Fibroblast of lung (primary cell): Measurements from ENCODE around the gene PTPRM. TPM values are rescaled to one million over a fixed set of nuclear protein-coding genes. Genes with fewer than 3 reads are reported as not detected.

Source experiments
- DNase-seq, 2 donors: peaks; one replicate each; pipeline versions ENCODE4 v3.0.0 to v3.0.0-alpha.2; 2010; ENCODE audit warnings: low read depth in 2 of 2
- H2AFZ ChIP-seq: 2 replicates; pipeline ENCODE4 v1.5.1; 2012; ENCODE audit warnings: low read length, control low read depth, inconsistent platforms
- H3K27ac ChIP-seq: 2 replicates; pipeline ENCODE4 v1.5.1; 2011; ENCODE audit warnings: low read length, control low read depth; ENCODE audit not compliant: insufficient read depth
- H3K27me3 ChIP-seq: 2 replicates; pipeline ENCODE4 v1.5.1; 2011; ENCODE audit warnings: mild to moderate bottlenecking, low read length; ENCODE audit not compliant: control insufficient read depth, insufficient read depth
- H3K36me3 ChIP-seq: 2 replicates; pipeline ENCODE4 v1.5.1; 2011; ENCODE audit warnings: low read length; ENCODE audit not compliant: control insufficient read depth, insufficient read depth
- H3K4me1 ChIP-seq: 2 replicates; pipeline ENCODE4 v1.5.1; 2011; ENCODE audit warnings: low read length; ENCODE audit not compliant: control insufficient read depth, insufficient read depth; ENCODE audit errors: extremely low read depth
- H3K4me2 ChIP-seq: 2 replicates; pipeline ENCODE4 v1.5.1; 2011; ENCODE audit warnings: low read length, control low read depth; ENCODE audit not compliant: insufficient read depth; ENCODE audit errors: extremely low read depth
- H3K4me3 ChIP-seq, 4 experiments: fragments of 200-600 bp in 1 of 4; sonication (generic) in 1 of 4; replicated peaks in 1 of 4; 2 replicates each; pipeline ENCODE4 v1.5.1; 2011 to 2016; ENCODE audit warnings: low read length in 4 of 4, low read depth in 3 of 4, mild to moderate bottlenecking in 3 of 4, control low read depth in 2 of 4, inconsistent platforms in 1 of 4, mixed read lengths in 1 of 4; ENCODE audit not compliant: insufficient read depth in 1 of 4; ENCODE audit errors: control extremely low read depth in 1 of 4
- H3K79me2 ChIP-seq: 2 replicates; pipeline ENCODE4 v1.5.1; 2012; ENCODE audit warnings: mild to moderate bottlenecking, low read length, inconsistent platforms; ENCODE audit not compliant: control insufficient read depth, insufficient read depth
- H3K9ac ChIP-seq: 2 replicates; pipeline ENCODE4 v1.5.1; 2011; ENCODE audit warnings: mild to moderate bottlenecking, low read length, control low read depth; ENCODE audit not compliant: insufficient read depth
- H3K9me3 ChIP-seq: 2 replicates; pipeline ENCODE4 v1.5.1; 2012; ENCODE audit warnings: low read depth, low read length; ENCODE audit not compliant: control insufficient read depth, insufficient read depth
- H4K20me1 ChIP-seq: 2 replicates; pipeline ENCODE4 v1.5.1; 2011; ENCODE audit warnings: low read length; ENCODE audit not compliant: control insufficient read depth, insufficient read depth; ENCODE audit errors: extremely low read depth
- EZH2 ChIP-seq: IDR thresholded peaks from 2 replicates; pipeline ENCODE4 v1.5.1; 2012; ENCODE audit warnings: low read length, control low read depth, mild to moderate bottlenecking; ENCODE audit errors: missing control alignments
- polyA plus RNA-seq, 2 donors: library from polyadenylated mRNA; depleted of rRNA in 1 of 2; stranded (reverse) in 1 of 2; unstranded in 1 of 2; fragments of >200 nt; gene quantifications; 2 replicates each; pipeline ENCODE4 v1.2.1, GENCODE V29; 2011 to 2012; ENCODE audit warnings: missing spikeins in 1 of 2
- total RNA-seq: library from RNA; depleted of rRNA; stranded (reverse); fragments of >200 nt; gene quantifications from 2 replicates; pipeline ENCODE4 v1.2.1, GENCODE V29; 2014
- TF ChIP-seq, protein P1 (sequence below), 2 donors: IDR thresholded peaks in 1 of 2; conservative IDR thresholded peaks in 1 of 2; 1 replicate in 1 of 2; 2 replicates in 1 of 2; pipeline ENCODE4 v1.5.1; 2011 to 2012; ENCODE audit warnings: low read length in 2 of 2, control low read depth in 1 of 2, inconsistent platforms in 1 of 2, low read depth in 1 of 2, mild to moderate bottlenecking in 1 of 2

Gene PTPRM
- total and polyA plus RNA-seq, 2 donors (not counting 1 experiment from before 2014, with no cell fraction given), result 86.6 to 87.0 TPM

DNA sequence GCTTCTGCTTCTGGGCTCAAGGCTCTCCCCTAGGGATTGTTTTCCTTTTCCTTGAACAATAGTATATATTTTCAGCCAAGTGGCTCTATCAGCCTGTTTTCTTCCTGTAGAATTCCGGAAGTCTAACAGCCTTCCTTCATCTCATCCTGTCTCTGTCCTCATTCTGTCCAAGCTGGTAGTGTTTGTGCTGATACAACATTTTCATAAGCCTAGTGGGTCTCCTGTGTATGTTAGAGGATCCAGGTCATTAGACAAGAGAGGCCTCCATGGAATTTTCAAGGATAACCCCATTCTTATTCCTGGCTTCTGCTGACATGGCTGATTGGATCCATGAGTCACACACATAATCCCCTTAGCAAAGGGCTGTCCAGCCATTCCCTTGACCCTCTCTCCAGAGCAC, 467.6 kb downstream of the PTPRM start:
- Histone ChIP-seq H3K27ac (no peak overlapping the region), H3K27me3 (no peaks in the 10 kb centered on the region), H3K4me2 (no peak overlapping the region), H3K4me1 (no peaks in the 10 kb centered on the region), H3K79me2 (no peaks in the 10 kb centered on the region), H2AFZ (no peak overlapping the region), H3K9ac (no peak overlapping the region), H4K20me1 (no peaks in the 10 kb centered on the region), H3K9me3 (no peaks in the 10 kb centered on the region), H3K4me3 (no peak overlapping the region), H3K36me3 (no peaks in the 10 kb centered on the region)
- TF ChIP-seq, protein P1, sequence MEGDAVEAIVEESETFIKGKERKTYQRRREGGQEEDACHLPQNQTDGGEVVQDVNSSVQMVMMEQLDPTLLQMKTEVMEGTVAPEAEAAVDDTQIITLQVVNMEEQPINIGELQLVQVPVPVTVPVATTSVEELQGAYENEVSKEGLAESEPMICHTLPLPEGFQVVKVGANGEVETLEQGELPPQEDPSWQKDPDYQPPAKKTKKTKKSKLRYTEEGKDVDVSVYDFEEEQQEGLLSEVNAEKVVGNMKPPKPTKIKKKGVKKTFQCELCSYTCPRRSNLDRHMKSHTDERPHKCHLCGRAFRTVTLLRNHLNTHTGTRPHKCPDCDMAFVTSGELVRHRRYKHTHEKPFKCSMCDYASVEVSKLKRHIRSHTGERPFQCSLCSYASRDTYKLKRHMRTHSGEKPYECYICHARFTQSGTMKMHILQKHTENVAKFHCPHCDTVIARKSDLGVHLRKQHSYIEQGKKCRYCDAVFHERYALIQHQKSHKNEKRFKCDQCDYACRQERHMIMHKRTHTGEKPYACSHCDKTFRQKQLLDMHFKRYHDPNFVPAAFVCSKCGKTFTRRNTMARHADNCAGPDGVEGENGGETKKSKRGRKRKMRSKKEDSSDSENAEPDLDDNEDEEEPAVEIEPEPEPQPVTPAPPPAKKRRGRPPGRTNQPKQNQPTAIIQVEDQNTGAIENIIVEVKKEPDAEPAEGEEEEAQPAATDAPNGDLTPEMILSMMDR (conservative IDR thresholded peaks at IDR 0.05 in 1 of 2, IDR thresholded peaks at IDR 0.05 in 1 of 2; ENCODE audit: low read depth in 1 of 2, low read length in 2 of 2), result no peak
- TF ChIP-seq EZH2, result no peak
- no peak for DNase-seq

- H3K9ac ChIP-seq, result no peak overlapping the region
- H3K9me3 ChIP-seq, result no peaks in the 10 kb centered on the region
Measured at GRCh38 chr18:8036551-8036950, 469.4 kb downstream of the PTPRM start.

GRCh38 chr18:8037296-8037695, 470.2 kb downstream of the PTPRM start:
- no peaks in the 10 kb centered on the region for H3K79me2 ChIP-seq
- no peak overlapping the region for H3K4me2 ChIP-seq
- H3K9me3 ChIP-seq, result no peaks in the 10 kb centered on the region
- no peaks in the 10 kb centered on the region for H4K20me1 ChIP-seq
- no peaks in the 10 kb centered on the region for H3K36me3 ChIP-seq
- no peak overlapping the region for H2AFZ ChIP-seq
- DNase-seq, result no peak
- H3K4me1 ChIP-seq, result no peaks in the 10 kb centered on the region
- H3K9ac ChIP-seq, result no peak overlapping the region
- no peak overlapping the region for H3K4me3 ChIP-seq
- no peaks in the 10 kb centered on the region for H3K27me3 ChIP-seq
- no peak overlapping the region for H3K27ac ChIP-seq
- TF ChIP-seq, protein P1 (conservative IDR thresholded peaks at IDR 0.05 in 1 of 2, IDR thresholded peaks at IDR 0.05 in 1 of 2; ENCODE audit: low read depth in 1 of 2, low read length in 2 of 2), result no peak
- no peak for TF ChIP-seq EZH2

More at GRCh38 chr18:8036551-8036950, 469.4 kb downstream of the PTPRM start:
- Histone ChIP-seq H2AFZ (no peak overlapping the region), H3K4me2 (no peak overlapping the region), H3K27me3 (no peaks in the 10 kb centered on the region), H4K20me1 (no peaks in the 10 kb centered on the region), H3K27ac (no peak overlapping the region), H3K4me3 (no peak overlapping the region), H3K79me2 (no peaks in the 10 kb centered on the region), H3K4me1 (no peaks in the 10 kb centered on the region), H3K36me3 (no peaks in the 10 kb centered on the region)
- DNase-seq, result no peak
- TF ChIP-seq EZH2, result no peak
- TF ChIP-seq, protein P1 (conservative IDR thresholded peaks at IDR 0.05 in 1 of 2, IDR thresholded peaks at IDR 0.05 in 1 of 2; ENCODE audit: low read depth in 1 of 2, low read length in 2 of 2), result no peak
